RWPE2 (cell line): Measurements from ENCODE around the gene DNAJA4.

Experiments
- ATAC-seq: fragments of 200-7000 bp; cut with Tn5 transposase; 3 replicates; pipeline ENCODE4 v1.9.1; 2021; ENCODE audit warnings: low read depth
- DNase-seq: peaks from one replicate; pipeline ENCODE4 v3.0.0-alpha.2; 2020; ENCODE audit warnings: low spot score
- H3K27ac ChIP-seq: fragments of 450-650 bp; 2 replicates; pipeline ENCODE4 v1.5.1; 2017; ENCODE audit warnings: mild to moderate bottlenecking; ENCODE audit not compliant: poor library complexity, severe bottlenecking
- H3K27me3 ChIP-seq: fragments of 250-450 bp; sonication (Bioruptor Pico); 2 replicates; pipeline ENCODE4 v1.5.1; 2021; ENCODE audit warnings: mild to moderate bottlenecking, moderate library complexity; ENCODE audit not compliant: insufficient read depth, poor library complexity, severe bottlenecking
- H3K36me3 ChIP-seq: fragments of 250-450 bp; sonication (Bioruptor Pico); 2 replicates; pipeline ENCODE4 v1.5.1; 2020; ENCODE audit warnings: low read depth, mild to moderate bottlenecking, moderate library complexity
- H3K4me1 ChIP-seq: fragments of 250-450 bp; sonication (Bioruptor Pico); 2 replicates; pipeline ENCODE4 v1.5.1; 2021; ENCODE audit warnings: mild to moderate bottlenecking, moderate library complexity; ENCODE audit not compliant: insufficient read depth, poor library complexity, severe bottlenecking
- H3K4me3 ChIP-seq: fragments of 250-450 bp; sonication (Bioruptor Pico); 2 replicates; pipeline ENCODE4 v1.5.1; 2021; ENCODE audit warnings: mild to moderate bottlenecking, moderate library complexity; ENCODE audit not compliant: severe bottlenecking
- H3K9me3 ChIP-seq: fragments of 250-450 bp; sonication (Bioruptor Pico); 2 replicates; pipeline ENCODE4 v1.5.1; 2021; ENCODE audit warnings: mild to moderate bottlenecking, moderate library complexity; ENCODE audit not compliant: severe bottlenecking
- CTCF ChIP-seq: fragments of 450-650 bp; IDR thresholded peaks from one replicate; pipeline ENCODE4 v1.5.1; 2017; ENCODE audit warnings: mild to moderate bottlenecking, moderate library complexity; ENCODE audit not compliant: poor library complexity, severe bottlenecking

DNAJA4 gene

DNA sequence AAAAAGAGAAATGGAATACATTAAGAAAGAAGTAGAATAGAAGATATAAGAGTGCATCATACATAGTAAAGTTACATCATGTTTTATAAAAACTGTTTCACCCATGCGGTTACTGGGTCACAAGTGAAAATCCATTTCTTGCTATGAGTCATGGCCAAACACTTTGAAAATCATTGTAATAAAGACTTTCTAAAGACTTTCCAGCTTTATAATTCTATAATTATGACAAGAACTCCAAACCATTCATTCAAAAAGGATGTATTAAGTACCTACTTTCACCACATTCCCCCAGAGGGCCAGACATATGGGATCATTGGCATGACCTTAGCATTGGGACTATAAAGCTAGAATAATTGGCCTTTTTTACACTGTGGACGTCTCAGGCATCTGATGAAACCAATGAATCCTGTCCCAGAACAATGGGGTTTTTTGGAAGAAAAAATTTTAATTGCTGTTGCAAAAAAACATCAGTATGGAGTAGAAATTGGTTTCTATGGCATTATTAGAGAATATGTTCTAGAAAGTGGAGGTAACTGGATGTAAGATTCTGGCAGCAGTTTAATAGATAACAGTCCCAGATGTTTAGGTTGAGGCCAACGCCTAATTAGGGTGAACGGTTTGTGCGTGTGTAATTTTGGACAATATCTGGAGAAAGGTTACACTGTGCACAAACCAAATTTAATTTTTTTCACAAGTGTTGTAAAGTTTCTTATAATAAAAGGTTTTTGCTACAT lies 38.4 kb downstream of the DNAJA4 start:
- ATAC-seq, result peak; percentile 43
- no peaks in the 10 kb centered on the region for H3K9me3 ChIP-seq
- no peaks in the 10 kb centered on the region for H3K36me3 ChIP-seq
- H3K27me3 ChIP-seq, result no peaks in the 10 kb centered on the region
- H3K27ac ChIP-seq, result peak overlapping the region; percentile 37
- H3K4me3 ChIP-seq, result no peak overlapping the region
- DNase-seq, result peak; percentile 54
- peaks cover 35% of the 10 kb centered on the region for H3K4me1 ChIP-seq
- no peak for TF ChIP-seq CTCF

DNA sequence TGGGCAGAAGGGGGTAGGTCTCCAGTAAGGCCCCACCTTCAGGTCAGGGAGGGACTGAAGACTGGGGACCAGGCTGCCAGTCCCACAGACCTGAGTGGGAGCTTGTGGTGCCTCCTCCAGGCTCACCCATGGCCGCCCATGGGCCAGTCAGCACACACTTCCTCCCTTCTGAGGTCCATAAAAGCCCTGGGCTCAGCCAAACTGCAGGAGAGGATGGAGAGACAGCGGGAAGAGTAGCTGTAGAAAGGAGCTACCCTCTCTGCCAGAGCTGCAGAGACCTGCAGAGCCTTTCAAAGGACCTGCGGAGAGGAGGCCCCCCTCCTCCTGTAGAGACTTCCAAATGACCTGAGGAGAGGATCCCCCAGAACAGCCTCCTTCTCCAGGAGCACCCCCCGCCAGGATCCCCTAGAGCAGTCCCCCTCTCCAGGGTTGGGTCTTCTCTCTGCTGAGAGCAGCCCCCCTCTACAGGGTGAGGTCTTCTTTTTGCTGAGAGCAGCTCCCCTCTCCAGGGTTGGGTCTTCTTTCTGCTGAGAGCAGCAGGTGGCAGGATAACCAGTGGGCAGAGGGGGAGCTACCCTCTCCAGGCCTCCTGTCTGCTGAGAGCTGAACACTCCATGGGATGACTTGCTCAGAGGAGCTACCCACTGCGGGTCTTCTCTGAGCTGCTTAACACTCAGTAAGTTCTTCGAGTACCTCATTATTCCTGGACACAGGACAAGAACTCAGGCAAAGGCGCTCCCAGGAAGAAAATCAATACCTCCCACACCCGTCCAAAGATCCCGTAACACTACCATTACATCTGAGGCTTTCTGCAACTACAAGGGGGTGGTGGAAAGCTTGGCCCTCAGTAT lies 40.1 kb downstream of the DNAJA4 start:
- DNase-seq, result no peak

DNA sequence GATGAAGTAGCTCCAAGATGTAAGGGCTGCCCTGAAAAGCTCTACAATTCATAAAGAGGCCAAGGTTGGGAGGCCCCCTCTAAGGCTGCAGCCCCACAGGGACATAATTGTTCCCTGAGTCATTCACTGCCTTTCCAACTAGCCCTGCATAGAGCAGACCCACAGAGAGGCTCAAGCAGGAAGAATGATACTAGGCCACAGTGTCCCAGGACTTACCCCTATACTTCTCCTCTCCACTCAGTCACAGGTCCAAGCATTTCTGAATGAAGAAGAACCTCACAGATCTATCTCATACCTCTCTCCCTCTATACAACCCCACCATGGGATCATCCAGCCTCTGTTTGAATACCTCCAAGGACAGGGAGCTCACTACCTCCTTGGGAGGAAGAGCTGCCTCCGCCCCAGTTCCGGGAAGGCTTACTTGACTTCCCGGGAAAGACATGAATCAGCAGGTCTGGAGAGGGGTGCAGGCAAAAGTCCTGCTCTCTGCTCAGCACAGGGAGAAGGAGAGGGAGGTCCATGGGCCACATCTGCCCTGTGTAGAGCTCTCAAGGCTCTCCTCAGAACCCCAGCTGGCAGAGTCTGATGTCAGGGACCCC lies 41.9 kb downstream of the DNAJA4 start:
- H3K27me3 ChIP-seq, result no peaks in the 10 kb centered on the region
- no peaks in the 10 kb centered on the region for H3K36me3 ChIP-seq
- no peak overlapping the region for H3K27ac ChIP-seq
- DNase-seq (peak; percentile 51), ATAC-seq (peak; percentile 33)
- peaks cover 26% of the 10 kb centered on the region for H3K4me1 ChIP-seq
- TF ChIP-seq CTCF, result no peak
- H3K4me3 ChIP-seq, result no peak overlapping the region
- no peaks in the 10 kb centered on the region for H3K9me3 ChIP-seq

More for the DNA sequence above, 40.1 kb downstream of the DNAJA4 start:
- Histone ChIP-seq H3K27me3 (no peaks in the 10 kb centered on the region), H3K4me1 (peaks cover 26% of the 10 kb centered on the region), H3K36me3 (no peaks in the 10 kb centered on the region), H3K4me3 (no peak overlapping the region), H3K9me3 (no peaks in the 10 kb centered on the region), H3K27ac (no peak overlapping the region)
- no peak for TF ChIP-seq CTCF
- ATAC-seq, result no peak

DNA sequence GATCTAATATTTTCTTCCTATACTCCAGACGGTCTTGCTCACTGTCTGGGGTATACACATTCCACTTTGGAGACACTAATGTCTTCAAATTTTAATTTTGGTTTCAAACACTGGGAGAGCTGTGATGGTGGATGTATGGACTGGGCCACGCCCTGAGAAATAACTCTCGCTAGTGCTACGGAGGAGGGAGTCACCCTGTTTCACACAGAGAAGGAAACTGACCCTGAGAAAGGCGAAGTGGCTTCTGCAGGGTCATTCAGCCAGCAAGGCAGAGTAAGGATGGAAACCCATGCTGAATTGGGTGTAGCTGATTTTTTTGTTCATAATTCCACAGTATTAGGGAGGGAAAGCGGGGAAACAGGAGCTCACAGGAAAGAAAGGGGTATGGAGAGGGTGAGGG lies 43.6 kb downstream of the DNAJA4 start:
- H3K4me3 ChIP-seq, result no peak overlapping the region

More for the DNA sequence above, 43.6 kb downstream of the DNAJA4 start:
- ATAC-seq (no peak; the same call in 2 of the 3 replicates), DNase-seq (no peak)
- Histone ChIP-seq H3K9me3 (no peaks in the 10 kb centered on the region), H3K36me3 (no peaks in the 10 kb centered on the region), H3K27ac (no peak overlapping the region), H3K4me1 (peaks cover 11% of the 10 kb centered on the region), H3K27me3 (no peaks in the 10 kb centered on the region)
- no peak for TF ChIP-seq CTCF
